VCaP (cell line): Measurements from ENCODE around the gene CCL22.

Experiments
- H3K27ac ChIP-seq: fragments of 450-650 bp; 2 replicates; pipeline ENCODE4 v1.5.1; 2017
- TF ChIP-seq, protein P1 (sequence below): fragments of 450-650 bp; conservative IDR thresholded peaks from 2 replicates; pipeline ENCODE4 v1.5.1; 2017; ENCODE audit warnings: mild to moderate bottlenecking, moderate library complexity

CCL22 gene

GRCh38 chr16:57386381-57386951 lies 27.9 kb downstream of the CCL22 start:
- H3K27ac ChIP-seq = no peak overlapping the region
- TF ChIP-seq, protein P1, sequence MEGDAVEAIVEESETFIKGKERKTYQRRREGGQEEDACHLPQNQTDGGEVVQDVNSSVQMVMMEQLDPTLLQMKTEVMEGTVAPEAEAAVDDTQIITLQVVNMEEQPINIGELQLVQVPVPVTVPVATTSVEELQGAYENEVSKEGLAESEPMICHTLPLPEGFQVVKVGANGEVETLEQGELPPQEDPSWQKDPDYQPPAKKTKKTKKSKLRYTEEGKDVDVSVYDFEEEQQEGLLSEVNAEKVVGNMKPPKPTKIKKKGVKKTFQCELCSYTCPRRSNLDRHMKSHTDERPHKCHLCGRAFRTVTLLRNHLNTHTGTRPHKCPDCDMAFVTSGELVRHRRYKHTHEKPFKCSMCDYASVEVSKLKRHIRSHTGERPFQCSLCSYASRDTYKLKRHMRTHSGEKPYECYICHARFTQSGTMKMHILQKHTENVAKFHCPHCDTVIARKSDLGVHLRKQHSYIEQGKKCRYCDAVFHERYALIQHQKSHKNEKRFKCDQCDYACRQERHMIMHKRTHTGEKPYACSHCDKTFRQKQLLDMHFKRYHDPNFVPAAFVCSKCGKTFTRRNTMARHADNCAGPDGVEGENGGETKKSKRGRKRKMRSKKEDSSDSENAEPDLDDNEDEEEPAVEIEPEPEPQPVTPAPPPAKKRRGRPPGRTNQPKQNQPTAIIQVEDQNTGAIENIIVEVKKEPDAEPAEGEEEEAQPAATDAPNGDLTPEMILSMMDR = no peak

DNA sequence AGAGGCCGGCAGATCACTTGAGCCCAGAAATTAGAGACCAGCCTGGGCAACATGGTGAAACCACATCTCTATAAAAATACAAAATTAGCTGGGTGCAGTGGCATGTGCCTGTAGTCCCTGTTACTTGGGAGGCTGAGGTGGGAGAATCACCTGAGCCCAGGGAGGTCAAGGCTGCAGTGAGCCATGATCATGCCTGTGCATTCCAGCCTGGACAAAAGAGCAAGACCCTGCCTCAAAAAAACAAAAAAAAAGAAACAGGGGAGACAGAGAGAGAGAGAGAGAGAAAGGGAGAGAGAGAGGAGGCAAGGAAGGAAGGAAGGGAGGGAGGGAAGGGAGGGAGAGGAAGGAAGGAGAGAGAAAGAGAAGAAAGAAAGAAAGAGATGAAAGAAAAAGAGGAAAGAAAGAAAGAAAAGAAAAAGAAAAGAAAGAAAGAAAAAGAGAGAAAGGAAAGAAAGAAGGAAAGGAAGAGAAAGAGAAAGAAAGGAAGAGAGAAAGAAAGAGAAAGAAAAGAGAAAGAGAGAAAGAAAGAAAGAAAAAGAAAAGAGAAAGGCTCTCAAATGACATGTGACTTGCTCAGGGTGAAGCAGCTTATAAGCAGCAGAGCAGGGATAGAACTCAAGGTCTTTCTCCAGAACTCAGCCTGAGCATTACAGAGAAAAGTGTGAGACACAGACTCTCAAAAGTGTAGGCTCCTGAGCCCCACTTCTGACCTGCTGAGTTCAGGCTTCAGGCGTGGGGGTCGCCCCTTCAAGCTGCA lies 29.2 kb downstream of the CCL22 start:
- TF ChIP-seq, protein P1 = no peak
- H3K27ac ChIP-seq = no peak overlapping the region

DNA sequence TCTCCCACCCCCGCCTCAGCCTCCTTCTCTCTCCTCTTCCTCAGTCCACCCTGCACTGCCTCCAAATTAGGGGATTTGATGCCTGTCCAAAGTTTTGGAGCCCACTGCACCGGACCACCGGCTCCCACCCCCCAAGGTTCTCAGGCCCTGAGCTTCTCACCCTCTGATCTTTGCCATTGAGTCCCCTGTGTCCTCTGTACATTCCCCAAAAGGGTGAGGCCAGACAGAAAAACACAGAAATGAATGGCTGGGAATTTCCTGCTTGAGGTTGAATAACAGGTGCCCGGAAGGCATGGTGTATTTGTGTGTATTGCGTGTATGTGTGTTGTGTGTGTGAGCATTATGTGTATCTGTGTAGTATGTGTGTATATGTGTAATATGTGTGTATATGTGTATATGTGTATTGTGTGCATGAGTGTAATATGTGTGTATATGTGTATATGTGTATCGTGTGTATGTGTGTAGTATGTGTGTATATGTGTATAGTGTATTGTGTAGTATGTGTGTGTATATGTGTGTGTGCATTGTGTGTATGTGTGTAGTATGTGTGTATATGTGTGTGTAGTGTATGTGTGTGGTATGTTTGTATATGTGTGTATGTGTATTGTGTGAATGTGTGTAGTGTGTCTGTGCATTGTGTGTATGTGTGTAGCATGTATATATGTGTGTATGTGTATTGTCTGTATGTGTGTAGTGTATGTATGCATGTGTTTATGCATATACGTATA lies 29.9 kb downstream of the CCL22 start:
- TF ChIP-seq, protein P1 = no peak
- no peak overlapping the region for H3K27ac ChIP-seq

DNA sequence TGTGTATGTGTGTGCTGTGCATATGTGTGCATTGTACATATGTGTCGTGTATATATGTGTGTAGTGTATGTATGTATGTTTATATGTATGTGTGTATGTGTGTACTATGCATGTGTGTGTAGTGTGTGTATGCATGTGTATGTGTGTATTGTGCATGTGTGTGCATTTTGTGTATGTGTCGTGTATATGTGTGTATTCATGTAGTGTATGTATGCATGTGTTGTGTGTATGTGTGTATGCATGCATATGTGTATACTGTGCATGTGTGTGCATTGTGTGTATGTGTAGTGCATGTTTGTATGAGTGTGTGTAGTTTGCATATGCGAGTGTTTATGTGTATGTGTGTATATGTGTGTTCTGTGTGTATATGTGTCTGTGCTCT lies 30.5 kb downstream of the CCL22 start:
- no peak overlapping the region for H3K27ac ChIP-seq
- TF ChIP-seq, protein P1 = no peak

- H3K27ac ChIP-seq = no peak overlapping the region
- TF ChIP-seq, protein P1 = no peak
Measured at GRCh38 chr16:57390636-57391295, 32.2 kb downstream of the CCL22 start.

DNA sequence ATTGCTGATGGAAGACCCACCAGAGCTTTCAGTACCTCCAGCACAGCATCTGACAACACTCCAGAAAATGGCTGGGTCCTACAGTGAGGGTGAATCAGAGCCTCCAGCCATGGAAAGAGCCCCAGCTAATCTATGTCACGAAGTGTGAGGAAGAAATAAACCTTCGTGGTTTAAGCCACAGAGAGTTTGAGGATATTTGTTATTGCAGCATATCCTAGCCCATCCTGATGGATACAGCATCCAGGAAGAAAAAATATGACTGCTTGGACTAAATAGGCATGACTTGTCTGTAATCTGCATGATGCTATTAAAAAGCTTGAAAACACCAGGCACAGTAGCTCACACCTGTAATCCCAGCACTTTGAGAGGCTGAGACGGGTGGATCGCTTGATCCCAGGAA lies 32.7 kb downstream of the CCL22 start:
- TF ChIP-seq, protein P1 = no peak
- no peak overlapping the region for H3K27ac ChIP-seq

GRCh38 chr16:57391708-57392107 lies 33.1 kb downstream of the CCL22 start:
- TF ChIP-seq, protein P1 = no peak
- H3K27ac ChIP-seq = no peak overlapping the region
